ENCODE results near the gene MRPL36. TPM values are rescaled to one million over a fixed set of nuclear protein-coding genes. Genes with fewer than 3 reads are reported as not detected.

Gene MRPL36
- polyA plus RNA-seq, 1 donor (not counting 4 experiments of a cell fraction or from before 2014, with no cell fraction given) = 121 TPM

DNA sequence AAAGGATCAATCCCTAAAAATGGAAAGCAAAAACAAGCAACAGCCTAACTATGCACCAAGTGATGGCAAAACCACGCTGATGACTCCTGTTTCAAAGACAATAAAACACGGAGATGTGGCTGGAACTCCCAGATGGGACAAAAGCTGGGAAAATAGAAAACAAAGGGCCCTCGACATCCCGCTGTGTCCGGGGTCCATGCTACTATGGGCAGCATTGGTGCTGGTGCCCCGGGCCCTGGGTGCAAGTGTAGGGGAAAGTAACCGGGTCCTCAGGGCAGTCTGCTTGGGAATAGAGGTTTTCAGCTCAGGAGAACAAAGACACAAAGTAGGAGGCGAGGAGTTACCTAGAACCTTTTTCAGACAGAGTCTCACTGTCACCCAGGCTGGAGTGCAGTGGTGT, 46.1 kb downstream of the MRPL36 start:
- H3K4me1 ChIP-seq (ENCODE audit: control insufficient read depth, extremely low read depth, insufficient read depth, low read length) = no peaks in the 10 kb centered on the region
- no peak overlapping the region for H2AFZ ChIP-seq (ENCODE audit: control insufficient read depth, low read length)
- TF ChIP-seq EZH2 (IDR thresholded peaks at IDR 0.05; ENCODE audit: low read length) = no peak
- TF ChIP-seq, protein P1, sequence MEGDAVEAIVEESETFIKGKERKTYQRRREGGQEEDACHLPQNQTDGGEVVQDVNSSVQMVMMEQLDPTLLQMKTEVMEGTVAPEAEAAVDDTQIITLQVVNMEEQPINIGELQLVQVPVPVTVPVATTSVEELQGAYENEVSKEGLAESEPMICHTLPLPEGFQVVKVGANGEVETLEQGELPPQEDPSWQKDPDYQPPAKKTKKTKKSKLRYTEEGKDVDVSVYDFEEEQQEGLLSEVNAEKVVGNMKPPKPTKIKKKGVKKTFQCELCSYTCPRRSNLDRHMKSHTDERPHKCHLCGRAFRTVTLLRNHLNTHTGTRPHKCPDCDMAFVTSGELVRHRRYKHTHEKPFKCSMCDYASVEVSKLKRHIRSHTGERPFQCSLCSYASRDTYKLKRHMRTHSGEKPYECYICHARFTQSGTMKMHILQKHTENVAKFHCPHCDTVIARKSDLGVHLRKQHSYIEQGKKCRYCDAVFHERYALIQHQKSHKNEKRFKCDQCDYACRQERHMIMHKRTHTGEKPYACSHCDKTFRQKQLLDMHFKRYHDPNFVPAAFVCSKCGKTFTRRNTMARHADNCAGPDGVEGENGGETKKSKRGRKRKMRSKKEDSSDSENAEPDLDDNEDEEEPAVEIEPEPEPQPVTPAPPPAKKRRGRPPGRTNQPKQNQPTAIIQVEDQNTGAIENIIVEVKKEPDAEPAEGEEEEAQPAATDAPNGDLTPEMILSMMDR (optimal IDR thresholded peaks at IDR 0.05 in 1 of 3, IDR thresholded peaks at IDR 0.05 in 1 of 3, conservative IDR thresholded peaks at IDR 0.05 in 1 of 3; ENCODE audit: extremely low read depth in 1 of 3, insufficient read depth in 2 of 3, low read length in 3 of 3) = no peak
- H4K20me1 ChIP-seq (ENCODE audit: control insufficient read depth, extremely low read depth, insufficient read depth, low read length) = no peaks in the 10 kb centered on the region
- no peaks in the 10 kb centered on the region for H3K36me3 ChIP-seq (ENCODE audit: control insufficient read depth in 2 of 2, extremely low read depth in 1 of 2, insufficient read depth in 2 of 2, low read length in 2 of 2)
- no peaks in the 10 kb centered on the region for H3K27me3 ChIP-seq (ENCODE audit: control insufficient read depth, extremely low read depth, insufficient read depth, low read length)
- no peak overlapping the region for H3K9ac ChIP-seq (ENCODE audit: control insufficient read depth, extremely low read depth, insufficient read depth, low read length)
- H3K9me1 ChIP-seq (ENCODE audit: control insufficient read depth, extremely low read depth, insufficient read depth, low read length) = no peaks in the 10 kb centered on the region
- no peak overlapping the region for H3K27ac ChIP-seq (ENCODE audit: control insufficient read depth, insufficient read depth, low read length)
- H3K9me3 ChIP-seq (ENCODE audit: control insufficient read depth, low read depth, low read length) = no peaks in the 10 kb centered on the region
- DNase-seq (ENCODE audit: low read depth, low spot score) = no peak
- dilution Hi-C loops (cut with MboI; ENCODE audit: extremely low pct_ligation_motif_present, low sequenced_read_pairs) = no loop called here
- H3K4me2 ChIP-seq (ENCODE audit: control insufficient read depth, extremely low read depth, insufficient read depth, low read depth, low read length) = no peak overlapping the region
- H3K79me2 ChIP-seq (ENCODE audit: control insufficient read depth, insufficient read depth, low read length) = no peaks in the 10 kb centered on the region
- no peak overlapping the region for H3K4me3 ChIP-seq (ENCODE audit: control insufficient read depth in 2 of 3, extremely low read depth in 1 of 3, insufficient read depth in 2 of 3, low read depth in 1 of 3, low read length in 3 of 3)
- no peak for FAIRE-seq

DNA sequence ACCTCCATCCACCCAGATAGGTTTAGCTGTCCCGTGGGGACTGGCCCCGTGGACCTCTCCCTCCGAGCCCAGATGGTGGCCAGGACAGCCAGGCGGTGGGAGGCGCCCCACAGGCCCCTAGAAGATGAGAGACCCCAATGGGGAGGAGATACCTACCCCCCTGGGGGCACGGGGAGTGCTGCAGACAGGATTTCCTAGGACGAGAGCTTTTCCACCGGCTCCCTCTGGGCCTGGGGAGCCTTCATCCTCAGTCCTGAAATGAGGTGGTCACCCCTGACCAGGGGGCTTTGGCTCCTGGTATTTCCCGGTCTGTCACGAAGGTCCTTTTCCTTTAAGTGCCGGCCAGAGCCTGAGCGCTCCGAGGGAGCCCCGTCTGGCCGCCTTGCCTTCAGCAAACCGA, 46.8 kb downstream of the MRPL36 start:
- dilution Hi-C loops (cut with MboI; ENCODE audit: extremely low pct_ligation_motif_present, low sequenced_read_pairs) = no loop called here
- TF ChIP-seq, protein P1 (optimal IDR thresholded peaks at IDR 0.05 in 1 of 3, IDR thresholded peaks at IDR 0.05 in 1 of 3, conservative IDR thresholded peaks at IDR 0.05 in 1 of 3; ENCODE audit: extremely low read depth in 1 of 3, insufficient read depth in 2 of 3, low read length in 3 of 3) = no peak
- no peak for TF ChIP-seq EZH2 (IDR thresholded peaks at IDR 0.05; ENCODE audit: low read length)
- H3K9me3 ChIP-seq (ENCODE audit: control insufficient read depth, low read depth, low read length) = no peaks in the 10 kb centered on the region
- no peak overlapping the region for H3K4me3 ChIP-seq (ENCODE audit: control insufficient read depth in 2 of 3, extremely low read depth in 1 of 3, insufficient read depth in 2 of 3, low read depth in 1 of 3, low read length in 3 of 3)
- H3K4me1 ChIP-seq (ENCODE audit: control insufficient read depth, extremely low read depth, insufficient read depth, low read length) = no peaks in the 10 kb centered on the region
- FAIRE-seq (no peak), DNase-seq (ENCODE audit: low read depth, low spot score) (no peak)
- H3K79me2 ChIP-seq (ENCODE audit: control insufficient read depth, insufficient read depth, low read length) = no peaks in the 10 kb centered on the region
- H3K9me1 ChIP-seq (ENCODE audit: control insufficient read depth, extremely low read depth, insufficient read depth, low read length) = no peaks in the 10 kb centered on the region
- no peaks in the 10 kb centered on the region for H3K27me3 ChIP-seq (ENCODE audit: control insufficient read depth, extremely low read depth, insufficient read depth, low read length)
- H4K20me1 ChIP-seq (ENCODE audit: control insufficient read depth, extremely low read depth, insufficient read depth, low read length) = no peaks in the 10 kb centered on the region
- H3K4me2 ChIP-seq (ENCODE audit: control insufficient read depth, extremely low read depth, insufficient read depth, low read depth, low read length) = no peak overlapping the region
- no peaks in the 10 kb centered on the region for H3K36me3 ChIP-seq (ENCODE audit: control insufficient read depth in 2 of 2, extremely low read depth in 1 of 2, insufficient read depth in 2 of 2, low read length in 2 of 2)
- no peak overlapping the region for H3K27ac ChIP-seq (ENCODE audit: control insufficient read depth, insufficient read depth, low read length)
- H3K9ac ChIP-seq (ENCODE audit: control insufficient read depth, extremely low read depth, insufficient read depth, low read length) = no peak overlapping the region
- H2AFZ ChIP-seq (ENCODE audit: control insufficient read depth, low read length) = no peak overlapping the region

Data from keratinocyte (primary cell).